Cardiac fibroblast (primary cell): ENCODE measurements around the gene PRRT4.
A peak's percentile ranks its signal among the peaks of the same experiment; 100 is the strongest.

ENCODE experiments used
- DNase-seq, 2 donors: peaks; one replicate each; pipeline versions ENCODE4 v3.0.0 to v3.0.0-alpha.2; 2010; ENCODE audit warnings: low read depth in 2 of 2
- H3K4me3 ChIP-seq, 2 donors: replicated peaks in 1 of 2; 1 replicate in 1 of 2; 2 replicates in 1 of 2; pipeline ENCODE4 v1.5.1; 2011; ENCODE audit warnings: low read depth in 2 of 2, low read length in 2 of 2, mild to moderate bottlenecking in 2 of 2, moderate library complexity in 1 of 2
- CTCF ChIP-seq: IDR thresholded peaks from one replicate; pipeline ENCODE4 v1.5.1; 2011; ENCODE audit warnings: low read depth, mild to moderate bottlenecking, low read length, inconsistent platforms

The PRRT4 gene

GRCh38 chr7:128402356-128402755 is 40.9 kb upstream of the PRRT4 start:
- no peak overlapping the region for H3K4me3 ChIP-seq
- no peak for TF ChIP-seq CTCF
- no peak for DNase-seq

- no peak for DNase-seq
- TF ChIP-seq CTCF, result no peak
- no peak overlapping the region for H3K4me3 ChIP-seq
These were observed 39.1 kb upstream of the PRRT4 start for GRCh38 chr7:128400566-128400965.

GRCh38 chr7:128399991-128400390 is 38.5 kb upstream of the PRRT4 start:
- DNase-seq, result no peak
- no peak overlapping the region for H3K4me3 ChIP-seq
- no peak for TF ChIP-seq CTCF

- TF ChIP-seq CTCF, result no peak
- DNase-seq, result no peak
- no peak overlapping the region for H3K4me3 ChIP-seq
These were observed 37.3 kb upstream of the PRRT4 start for GRCh38 chr7:128398841-128399135.

GRCh38 chr7:128398016-128398840 is 36.7 kb upstream of the PRRT4 start:
- peak; percentile 97 for TF ChIP-seq CTCF
- DNase-seq, result peak; percentile 58 to 61
- no peak overlapping the region for H3K4me3 ChIP-seq

GRCh38 chr7:128396357-128396756 is 34.9 kb upstream of the PRRT4 start:
- TF ChIP-seq CTCF, result no peak
- no peak overlapping the region for H3K4me3 ChIP-seq
- no peak for DNase-seq

GRCh38 chr7:128395748-128396147 is 34.3 kb upstream of the PRRT4 start:
- TF ChIP-seq CTCF, result peak; percentile 7
- DNase-seq, result no peak
- no peak overlapping the region for H3K4me3 ChIP-seq
